GM12891 (cell line): Measurements from ENCODE around the gene MERTK.

Experiments
- POLR2A ChIP-seq: IDR thresholded peaks from 2 replicates; pipeline ENCODE4 v1.6.1; 2011; ENCODE audit warnings: low read depth, low read length, control low read depth
- POLR2AphosphoS5 ChIP-seq: IDR thresholded peaks from 2 replicates; pipeline ENCODE4 v1.6.1; 2011; ENCODE audit warnings: low read depth, low read length, control low read depth
- POU2F2 ChIP-seq: IDR thresholded peaks from 2 replicates; pipeline ENCODE4 v1.6.1; 2011; ENCODE audit warnings: low read depth, mild to moderate bottlenecking, control low read depth, low read length, moderate library complexity
- TAF1 ChIP-seq: IDR thresholded peaks from 2 replicates; pipeline ENCODE4 v1.6.1; 2011; ENCODE audit warnings: low read depth, low read length, control low read depth

GRCh38 chr2:112050316-112050715 is 151.9 kb downstream of the MERTK start:
- TF ChIP-seq POLR2AphosphoS5 (no peak), POLR2A (no peak), TAF1 (no peak), POU2F2 (no peak)
